Measurements from ENCODE around the gene IRF1.
"Not testable (repeated sequence)": the region's sequence is repeated elsewhere in the genome, so short reads cannot be mapped to it uniquely, and the experiment has no call there.

Gene IRF1

GRCh38 chr5:132459031-132459982 is 31.3 kb downstream of the IRF1 start:
- DNase-seq, result no peak

- no peak for DNase-seq
Observed at GRCh38 chr5:132458651-132459030, 31.9 kb downstream of the IRF1 start.

DNA sequence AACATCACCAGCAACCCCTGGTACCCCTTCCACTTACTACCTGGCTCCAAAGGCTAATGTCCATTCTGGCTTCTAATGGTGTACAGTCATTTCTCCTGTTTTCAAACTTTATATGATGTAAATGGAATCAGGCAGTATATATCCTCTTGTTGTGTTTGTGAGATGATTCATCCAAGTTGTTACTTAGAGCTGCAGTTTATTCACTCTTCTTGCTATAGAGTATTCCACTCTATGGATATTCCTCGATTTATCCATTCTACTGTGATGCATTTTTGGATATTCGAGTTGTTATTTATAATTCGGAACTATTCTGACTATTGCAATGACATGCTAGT is 32.4 kb downstream of the IRF1 start:
- DNase-seq, result no peak

- no peak for DNase-seq
Observed at GRCh38 chr5:132457371-132458225, 33.0 kb downstream of the IRF1 start.

DNA sequence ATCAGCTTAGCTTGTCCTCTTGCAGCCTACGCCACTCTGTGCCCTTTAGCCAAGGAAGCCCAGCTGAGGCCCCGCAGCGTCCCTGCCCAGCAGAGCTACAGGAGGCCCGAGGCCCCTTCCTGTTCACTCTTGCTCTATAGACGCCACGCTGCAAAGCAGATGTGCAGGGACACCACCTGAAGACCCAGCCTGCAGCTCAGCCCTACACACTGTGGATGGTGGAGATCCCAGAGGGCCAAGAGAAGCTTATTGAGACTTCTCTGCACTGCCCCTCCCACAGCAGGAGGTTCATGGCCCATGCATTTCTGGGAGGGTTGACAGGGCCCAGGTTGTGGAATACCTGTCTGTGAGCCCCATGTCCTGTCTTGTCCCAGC is 33.6 kb downstream of the IRF1 start:
- no peak for DNase-seq

GRCh38 chr5:132456296-132456986 is 34.1 kb downstream of the IRF1 start:
- no peak for DNase-seq

DNA sequence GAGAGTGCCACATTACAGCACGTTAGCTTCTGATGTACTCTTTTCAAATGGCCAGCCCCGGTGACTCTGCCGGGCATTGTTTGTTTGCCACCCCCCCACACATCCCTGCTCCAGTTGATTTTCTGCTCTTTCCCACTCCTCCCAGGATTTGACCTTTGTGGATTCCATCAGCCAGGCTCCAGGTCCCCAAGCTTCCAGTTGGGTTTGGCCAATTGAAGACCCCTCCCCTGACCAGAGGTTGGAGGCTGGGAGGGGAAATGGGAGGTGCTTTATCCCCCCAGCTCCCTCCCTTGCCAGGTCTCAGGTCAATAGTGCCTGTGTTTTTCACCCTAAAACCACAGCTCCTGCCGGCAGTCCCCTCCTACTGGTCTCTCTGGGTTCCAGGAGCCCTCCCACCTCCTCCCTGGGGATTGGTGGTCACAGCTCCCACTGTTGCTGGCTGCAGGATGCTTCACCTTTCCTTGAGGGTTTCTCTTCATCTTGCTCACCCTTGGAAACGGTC is 34.9 kb downstream of the IRF1 start:
- no peak for DNase-seq

DNA sequence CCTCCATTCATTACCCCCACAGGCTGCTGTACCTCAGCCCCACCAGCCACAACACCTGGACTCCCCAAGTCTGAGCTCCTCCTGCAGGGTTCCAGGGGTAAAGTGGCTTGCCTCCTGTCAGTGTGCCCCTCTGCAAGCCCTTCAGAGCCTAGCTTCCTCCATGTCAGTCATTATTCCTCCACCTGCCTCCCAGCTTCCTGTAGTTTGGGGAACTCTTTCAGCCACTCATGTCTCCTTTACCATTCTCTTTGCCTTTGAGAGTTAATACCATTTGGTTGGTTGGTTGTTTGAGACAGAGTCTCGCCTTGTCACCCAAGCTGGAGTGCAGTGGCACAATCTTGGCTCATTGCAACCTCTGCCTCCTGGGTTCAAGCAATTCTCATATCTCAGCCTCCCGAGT is 36.2 kb downstream of the IRF1 start:
- no peak for DNase-seq

GRCh38 chr5:132451387-132451786 is 39.2 kb downstream of the IRF1 start:
- no peak for DNase-seq

DNA sequence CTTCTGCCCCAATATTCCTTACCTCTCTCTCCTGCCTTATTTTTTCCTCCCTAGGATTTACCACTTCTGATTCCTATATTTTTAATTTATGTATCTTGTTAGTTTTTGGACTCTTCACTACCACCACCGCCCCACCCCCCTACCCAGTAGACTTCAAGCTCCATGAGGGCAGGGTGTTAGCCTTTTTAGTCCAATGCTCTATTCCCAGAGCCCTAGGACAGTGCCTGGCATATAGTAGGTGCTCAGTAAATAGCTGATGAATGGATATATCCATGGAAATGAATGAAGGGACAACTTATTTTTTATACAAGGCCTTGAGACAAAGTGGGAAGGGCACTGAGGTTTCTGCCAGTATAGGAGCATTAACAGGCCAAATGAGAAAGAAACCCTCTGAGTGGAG is 41.5 kb downstream of the IRF1 start:
- no peak for DNase-seq

GRCh38 chr5:132447196-132447595 is 43.4 kb downstream of the IRF1 start:
- DNase-seq, result no peak

DNA sequence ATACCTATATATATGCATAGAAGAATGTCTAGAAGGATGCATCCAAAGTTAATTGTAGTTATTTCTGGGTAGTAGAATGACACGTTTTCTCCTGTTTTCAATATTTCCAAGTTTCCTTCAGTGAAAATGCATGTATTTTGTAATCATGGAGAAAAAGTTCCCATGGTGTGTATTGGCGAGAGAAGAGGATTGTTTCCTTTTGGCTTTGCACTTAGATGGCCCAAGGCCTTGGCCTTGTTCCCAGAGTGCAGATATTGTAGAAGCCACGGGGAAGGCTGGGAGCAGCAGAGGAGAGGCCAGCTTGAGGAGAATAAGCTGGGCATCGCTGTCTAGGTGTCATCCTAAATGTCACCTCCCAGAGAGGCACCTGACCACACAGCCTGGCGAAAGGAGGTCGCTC is 44.0 kb downstream of the IRF1 start:
- no peak for DNase-seq

- DNase-seq, result no peak
Observed at GRCh38 chr5:132445930-132446329, 44.6 kb downstream of the IRF1 start.

GRCh38 chr5:132445640-132445923 is 45.0 kb downstream of the IRF1 start:
- no peak for DNase-seq

GRCh38 chr5:132444841-132445639 is 45.5 kb downstream of the IRF1 start:
- no peak for DNase-seq

- DNase-seq, result no peak
Observed at GRCh38 chr5:132444061-132444460, 46.5 kb downstream of the IRF1 start.

DNA sequence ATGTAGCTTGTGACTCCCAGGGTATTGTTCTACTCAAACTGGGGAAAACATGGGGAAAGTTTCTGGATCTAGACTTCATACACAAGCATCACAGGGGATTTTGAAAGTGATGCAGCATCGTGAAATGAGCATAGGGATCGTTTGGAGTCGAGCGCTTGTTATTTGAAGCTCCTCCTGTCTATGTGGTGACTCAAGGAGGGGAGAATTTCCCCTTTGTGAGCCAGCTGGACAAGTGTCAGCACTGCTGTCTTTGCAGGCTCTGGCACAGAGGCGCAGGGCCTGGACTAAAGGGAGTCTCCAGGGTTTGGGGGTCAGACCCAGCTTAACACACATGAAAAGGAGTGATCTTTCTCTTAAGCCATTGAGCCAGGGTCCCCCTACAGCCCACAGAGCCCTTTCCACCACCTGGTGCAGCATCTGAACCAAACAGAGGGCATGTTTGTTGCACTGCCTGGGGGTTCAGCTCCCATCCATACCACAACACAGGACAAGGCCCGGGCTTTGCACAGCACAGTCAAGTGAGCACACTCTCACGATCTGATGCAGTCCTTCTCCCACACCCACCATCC is 51.0 kb downstream of the IRF1 start:
- no peak for DNase-seq

GRCh38 chr5:132438917-132439316 is 51.7 kb downstream of the IRF1 start:
- no peak for DNase-seq

DNA sequence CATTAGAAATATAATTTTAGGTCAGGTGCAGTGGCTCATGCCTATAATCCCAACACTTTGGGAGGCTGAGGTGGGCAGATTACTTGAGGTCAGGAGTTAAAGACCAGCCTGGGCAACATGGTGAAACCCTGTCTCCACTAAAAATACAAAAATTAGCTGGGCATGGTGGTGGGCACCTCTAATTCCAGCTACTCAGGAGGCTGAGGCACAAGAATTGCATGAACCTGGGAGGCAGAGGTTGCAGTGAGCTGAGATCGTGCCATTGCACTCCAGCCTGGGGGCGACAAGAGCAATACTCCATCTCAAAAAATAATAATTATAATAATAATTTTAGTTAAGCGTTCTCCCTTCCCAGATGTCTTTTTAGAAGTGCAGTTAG is 52.3 kb downstream of the IRF1 start:
- not testable (repeated sequence) for DNase-seq

DNA sequence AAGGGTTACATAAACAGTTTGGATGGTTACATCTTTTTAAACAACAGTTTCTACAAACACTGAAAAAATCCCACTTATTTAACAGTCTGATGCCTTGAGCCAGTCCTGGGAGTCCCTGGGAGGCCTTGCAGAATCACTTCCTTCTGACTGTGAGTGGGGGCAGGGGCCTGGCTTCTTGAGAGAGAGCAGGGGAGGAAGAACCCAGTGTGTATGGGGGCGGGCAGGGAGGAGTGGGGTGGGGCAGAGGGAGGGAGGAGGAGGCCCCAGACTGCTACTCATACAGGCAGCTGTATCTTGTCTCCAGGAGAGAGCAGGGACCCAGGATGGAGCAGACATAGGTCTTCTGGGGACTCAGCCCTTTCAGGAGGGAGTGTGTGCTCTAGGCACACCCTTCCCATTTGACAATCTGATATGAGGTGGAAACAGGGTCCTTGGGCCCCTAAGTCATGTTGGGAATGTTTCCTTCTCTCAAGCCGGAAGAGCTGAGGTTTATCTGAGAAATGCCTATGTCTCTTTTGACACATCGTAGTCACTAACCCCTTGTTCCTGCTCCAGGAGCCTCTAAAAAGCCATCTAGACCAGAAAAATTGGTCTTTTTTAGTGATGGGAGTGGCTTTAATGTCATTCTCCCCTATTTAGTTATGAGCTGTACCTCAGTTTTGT is 52.8 kb downstream of the IRF1 start:
- DNase-seq, result no peak

DNA sequence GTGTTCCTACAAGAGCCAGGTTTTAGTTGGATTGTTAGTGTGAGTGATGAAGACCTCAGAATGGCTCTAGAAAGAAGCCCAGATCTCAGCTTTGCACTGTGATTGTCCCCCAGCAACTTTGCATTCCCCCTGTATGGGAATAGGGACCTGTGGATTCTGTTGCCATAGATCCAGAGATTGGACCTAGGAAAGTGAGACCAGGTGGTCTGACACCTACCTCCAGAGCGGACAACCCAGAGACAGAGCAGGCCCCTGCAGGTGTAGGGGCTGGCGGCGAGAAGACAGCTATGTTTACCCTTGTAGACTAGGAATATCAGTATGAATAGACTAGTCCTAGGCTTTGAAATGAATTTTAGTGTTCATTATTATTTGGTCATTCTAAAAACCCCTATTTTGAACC is 53.6 kb downstream of the IRF1 start:
- no peak for DNase-seq

GRCh38 chr5:132435886-132436285 is 54.7 kb downstream of the IRF1 start:
- no peak for DNase-seq
